ENCODE results near the gene LHX3. TPM values are rescaled to one million over a fixed set of nuclear protein-coding genes. Genes with fewer than 3 reads are reported as not detected.

LHX3 gene
- total and polyA plus RNA-seq, 2 of the 8 experiments (the other 6 are each of a cell fraction or from before 2014, with no cell fraction given), result 0.02 TPM; not detected in 1

GRCh38 chr9:136202454-136203407 is 2.2 kb downstream of the LHX3 start:
- 23% methylated on average over 56 of the region's 99 CpGs; no CpG with 5 or more reads in 1 of the 2 experiments for WGBS, 2 experiments (ENCODE audit: extremely low coverage in 1 of 2, insufficient coverage in 1 of 2, insufficient read length in 1 of 2, insufficient replicate concordance in 2 of 2, low coverage in 1 of 2, low lambda C conversion rate in 2 of 2, missing lambda C conversion rate in 1 of 2)
- Histone ChIP-seq H2AK5ac (ENCODE audit: low read depth, low read length) (no peak overlapping the region), H3K36me3 (ENCODE audit: control insufficient read depth in 2 of 4, insufficient read depth in 4 of 4, low read length in 3 of 4) (peaks cover 0 to 17% (median 0%) of the 10 kb centered on the region in 4 experiments; a peak in 1 of 8 replicates), H3K79me2 (ENCODE audit: control insufficient read depth in 1 of 2, insufficient read depth in 2 of 2, low read length in 2 of 2) (no peaks in the 10 kb centered on the region), H4K20me1 (replicated peaks in 1 of 2; ENCODE audit: control insufficient read depth in 1 of 2, insufficient read depth in 2 of 2, low read length in 2 of 2) (peaks cover 26 to 52% of the 10 kb centered on the region in 2 experiments), H3K14ac (ENCODE audit: insufficient read length) (no peak overlapping the region), H3K9ac (replicated peaks in 1 of 4; ENCODE audit: extremely low read depth in 1 of 4, low read depth in 3 of 4, low read length in 3 of 4) (no peak overlapping the region), H3K4me1 (replicated peaks in 1 of 4; ENCODE audit: control insufficient read depth in 3 of 4, insufficient read depth in 4 of 4, low read length in 3 of 4) (peaks cover 4 to 23% (median 12%) of the 10 kb centered on the region in 4 experiments), H3K18ac (ENCODE audit: extremely low read depth, low read length) (no peak overlapping the region), H3K23me2 (ENCODE audit: low read depth, low read length) (peaks cover 8% of the 10 kb centered on the region; the same call in 1 of the 2 replicates), H3K4me3 (ENCODE audit: extremely low read depth in 1 of 4, insufficient read depth in 2 of 4, low read depth in 3 of 4, low read length in 4 of 4) (peak overlapping the region in 2 of 4 experiments; percentile 14 to 49; a peak in 5 of 8 replicates), H4K5ac (ENCODE audit: insufficient read length, low read depth, low read length) (no peak overlapping the region), H2BK12ac (ENCODE audit: low read depth, low read length) (no peak overlapping the region), H3K9me3 (ENCODE audit: insufficient read depth in 2 of 2, low read depth in 1 of 2, low read length in 1 of 2) (no peaks in the 10 kb centered on the region; a peak in 1 of 4 replicates), H3K27ac (ENCODE audit: low read depth, low read length) (no peak overlapping the region), H3K27me3 (replicated peaks in 1 of 4; ENCODE audit: control insufficient read depth in 3 of 4, extremely low read depth in 1 of 4, insufficient read depth in 3 of 4, low read length in 3 of 4) (peaks cover 71 to 85% (median 83%) of the 10 kb centered on the region in 4 experiments), H4K91ac (replicated peaks; ENCODE audit: insufficient read length, low read length) (no peak overlapping the region), H3K23ac (ENCODE audit: insufficient read length) (no peak overlapping the region), H4K8ac (ENCODE audit: extremely low read depth, insufficient read depth, low read length) (no peak overlapping the region), H2BK15ac (ENCODE audit: low read length) (no peak overlapping the region), H3K56ac (replicated peaks; ENCODE audit: insufficient read length, low read depth, low read length) (no peak overlapping the region), H2BK20ac (ENCODE audit: low read length) (no peak overlapping the region), H3K4me2 (ENCODE audit: insufficient read depth in 1 of 2, low read depth in 2 of 2, low read length in 2 of 2) (peak overlapping the region; percentile 57 to 59), H3K4ac (replicated peaks; ENCODE audit: insufficient read length, low read depth, low read length) (no peak overlapping the region), H2BK120ac (replicated peaks; ENCODE audit: low read depth, low read length) (no peak overlapping the region), H3K79me1 (ENCODE audit: low read depth, low read length) (peaks cover 4% of the 10 kb centered on the region; the same call in 1 of the 2 replicates), H2AFZ (ENCODE audit: low read length) (no peak overlapping the region), H2BK5ac (ENCODE audit: low read depth, low read length) (no peak overlapping the region)
- ChIA-PET POLR2A (ENCODE audit: partially characterized antibody) (interaction anchor here (0.8 to 4.0 kb wide), 5 partner anchors 10 to 45 kb away, joined by 3 to 17 read pairs (median 5); no protein-coding TSS in a partner anchor), CTCF (ENCODE audit: partially characterized antibody) (interaction anchor here (0.6 to 5.0 kb wide), 17 partner anchors 12 to 235 kb away, joined by 3 to 26 read pairs (median 5); no protein-coding TSS in a partner anchor)
- peak; percentile 21; the same call in 1 of the 2 replicates for TF ChIP-seq GABPA (IDR thresholded peaks at IDR 0.05; ENCODE audit: borderline replicate concordance, insufficient read depth, low read length)
- peak; percentile 9; the same call in 1 of the 2 replicates for TF ChIP-seq SUZ12 (IDR thresholded peaks at IDR 0.05; ENCODE audit: low read length)
- TF ChIP-seq POLR2A (IDR thresholded peaks at IDR 0.05; ENCODE audit: control extremely low read depth in 1 of 2, low read depth in 2 of 2, low read length in 2 of 2), result no peak
- no peak for DNase-seq (ENCODE audit: low read depth in 1 of 2, low spot score in 2 of 2)
- FAIRE-seq, result no peak

Data from H1 (cell line).